Neuron (in vitro differentiated cells): ENCODE results near the gene PAEP.
"Not testable (repeated sequence)": the region's sequence is repeated elsewhere in the genome, so short reads cannot be mapped to it uniquely, and the experiment has no call there.

ENCODE experiments used
- H2AFZ ChIP-seq: one replicate; pipeline ENCODE4 v1.6.1; 2013; ENCODE audit warnings: low read depth, mild to moderate bottlenecking, inconsistent platforms, low read length, moderate library complexity
- H3K27me3 ChIP-seq: one replicate; pipeline ENCODE4 v1.6.1; 2013; ENCODE audit warnings: low read length; ENCODE audit not compliant: insufficient read depth
- H3K36me3 ChIP-seq: one replicate; pipeline ENCODE4 v1.6.1; 2013; ENCODE audit warnings: low read length; ENCODE audit not compliant: insufficient read depth
- H3K4me1 ChIP-seq: one replicate; pipeline ENCODE4 v1.6.1; 2013; ENCODE audit warnings: low read length; ENCODE audit not compliant: insufficient read depth
- H3K4me3 ChIP-seq: 2 replicates; pipeline ENCODE4 v1.5.1; 2013; ENCODE audit warnings: mild to moderate bottlenecking, low read length, moderate library complexity
- H3K9me3 ChIP-seq: one replicate; pipeline ENCODE4 v1.6.1; 2013; ENCODE audit warnings: low read length

PAEP gene

GRCh38 chr9:135521608-135522095, 39.9 kb upstream of the PAEP start:
- no peaks in the 10 kb centered on the region for H3K4me1 ChIP-seq
- no peaks in the 10 kb centered on the region for H3K36me3 ChIP-seq
- H3K27me3 ChIP-seq, result peaks cover 3% of the 10 kb centered on the region
- H2AFZ ChIP-seq, result no peak overlapping the region
- H3K9me3 ChIP-seq, result peaks cover 2% of the 10 kb centered on the region
- H3K4me3 ChIP-seq, result no peak overlapping the region

GRCh38 chr9:135522137-135522877, 39.2 kb upstream of the PAEP start:
- Histone ChIP-seq H3K4me1 (no peaks in the 10 kb centered on the region), H3K9me3 (peaks cover 2% of the 10 kb centered on the region), H2AFZ (no peak overlapping the region), H3K27me3 (peaks cover 3% of the 10 kb centered on the region), H3K4me3 (no peak overlapping the region), H3K36me3 (no peaks in the 10 kb centered on the region)

DNA sequence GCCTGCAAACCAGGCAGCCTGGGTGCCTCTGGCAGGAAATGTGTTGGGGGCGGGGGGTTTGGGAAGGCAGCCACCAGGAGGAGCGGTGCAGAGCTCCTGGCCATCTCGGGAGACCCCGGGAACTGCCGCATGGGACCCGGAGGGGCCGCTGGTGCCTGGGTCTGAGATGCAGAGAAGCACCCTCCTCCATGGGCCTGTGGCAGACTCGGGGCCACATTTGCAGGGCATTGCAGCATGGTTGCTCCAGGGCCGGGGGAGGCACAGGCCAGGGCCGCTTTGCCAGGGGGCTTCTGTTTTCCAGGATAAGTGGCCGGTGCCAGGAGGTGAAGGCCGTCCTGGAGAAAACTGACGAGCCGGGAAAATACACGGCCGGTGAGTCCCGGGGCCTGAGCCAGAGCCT, 38.6 kb upstream of the PAEP start:
- H2AFZ ChIP-seq, result no peak overlapping the region
- H3K4me1 ChIP-seq, result no peaks in the 10 kb centered on the region
- no peak overlapping the region for H3K4me3 ChIP-seq
- no peaks in the 10 kb centered on the region for H3K36me3 ChIP-seq
- peaks cover 2% of the 10 kb centered on the region for H3K9me3 ChIP-seq
- peaks cover 3% of the 10 kb centered on the region for H3K27me3 ChIP-seq

- Histone ChIP-seq H3K36me3 (no peaks in the 10 kb centered on the region), H2AFZ (no peak overlapping the region), H3K27me3 (peaks cover 3% of the 10 kb centered on the region), H3K9me3 (peaks cover 2% of the 10 kb centered on the region), H3K4me1 (no peaks in the 10 kb centered on the region), H3K4me3 (no peak overlapping the region)
These were observed 37.9 kb upstream of the PAEP start for GRCh38 chr9:135523521-135524129.

GRCh38 chr9:135524130-135524861, 37.3 kb upstream of the PAEP start:
- no peak overlapping the region for H3K4me3 ChIP-seq
- H3K36me3 ChIP-seq, result no peaks in the 10 kb centered on the region
- H3K27me3 ChIP-seq, result peaks cover 3% of the 10 kb centered on the region
- H3K4me1 ChIP-seq, result no peaks in the 10 kb centered on the region
- peaks cover 2% of the 10 kb centered on the region for H3K9me3 ChIP-seq
- no peak overlapping the region for H2AFZ ChIP-seq

GRCh38 chr9:135525241-135526088, 36.1 kb upstream of the PAEP start:
- H3K36me3 ChIP-seq, result no peaks in the 10 kb centered on the region
- H3K9me3 ChIP-seq, result no peaks in the 10 kb centered on the region
- H3K4me1 ChIP-seq, result no peaks in the 10 kb centered on the region
- no peak overlapping the region for H3K4me3 ChIP-seq
- no peak overlapping the region for H2AFZ ChIP-seq
- H3K27me3 ChIP-seq, result peaks cover 3% of the 10 kb centered on the region

DNA sequence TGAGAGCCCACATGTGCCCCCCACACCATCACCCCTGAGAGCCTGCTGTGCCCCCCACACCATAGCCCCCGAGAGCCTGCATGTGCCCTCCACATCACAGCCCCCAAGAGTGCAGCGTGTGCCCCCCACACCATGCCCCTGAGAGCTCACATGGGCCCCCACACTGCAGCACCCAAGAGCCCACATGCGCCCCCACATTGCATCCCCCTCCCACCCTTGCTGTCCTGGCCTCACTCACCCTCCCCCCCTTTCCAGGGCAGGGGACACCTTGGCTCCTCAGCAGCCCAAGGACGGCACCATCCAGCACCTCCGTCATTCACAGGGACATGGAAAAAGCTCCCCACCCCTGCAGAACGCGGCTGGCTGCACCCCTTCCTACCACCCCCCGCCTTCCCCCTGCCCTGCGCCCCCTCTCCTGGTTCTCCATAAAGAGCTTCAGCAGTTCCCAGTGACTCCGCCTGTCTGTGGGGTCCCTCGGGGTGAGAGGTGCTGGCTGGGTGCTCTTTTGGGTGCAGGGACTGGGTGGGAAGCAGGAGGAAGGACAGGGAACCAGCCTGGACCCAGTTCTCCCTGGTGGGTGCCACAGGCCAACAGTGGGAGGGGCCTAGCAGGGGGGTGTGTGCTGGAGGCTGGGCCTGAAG, 35.3 kb upstream of the PAEP start:
- Histone ChIP-seq H3K36me3 (no peaks in the 10 kb centered on the region), H3K27me3 (peaks cover under 1% of the 10 kb centered on the region), H3K9me3 (no peaks in the 10 kb centered on the region), H2AFZ (no peak overlapping the region), H3K4me1 (no peaks in the 10 kb centered on the region), H3K4me3 (no peak overlapping the region)

- Histone ChIP-seq H2AFZ (no peak overlapping the region), H3K4me1 (no peaks in the 10 kb centered on the region), H3K36me3 (no peaks in the 10 kb centered on the region), H3K9me3 (no peaks in the 10 kb centered on the region), H3K27me3 (no peaks in the 10 kb centered on the region), H3K4me3 (no peak overlapping the region)
These were observed 34.6 kb upstream of the PAEP start for GRCh38 chr9:135526730-135527571.

- H3K4me3 ChIP-seq, H2AFZ ChIP-seq, H3K9me3 ChIP-seq, H3K36me3 ChIP-seq, H3K4me1 ChIP-seq, H3K27me3 ChIP-seq: not testable (repeated sequence)
These were observed 32.6 kb upstream of the PAEP start for GRCh38 chr9:135528842-135529435.

DNA sequence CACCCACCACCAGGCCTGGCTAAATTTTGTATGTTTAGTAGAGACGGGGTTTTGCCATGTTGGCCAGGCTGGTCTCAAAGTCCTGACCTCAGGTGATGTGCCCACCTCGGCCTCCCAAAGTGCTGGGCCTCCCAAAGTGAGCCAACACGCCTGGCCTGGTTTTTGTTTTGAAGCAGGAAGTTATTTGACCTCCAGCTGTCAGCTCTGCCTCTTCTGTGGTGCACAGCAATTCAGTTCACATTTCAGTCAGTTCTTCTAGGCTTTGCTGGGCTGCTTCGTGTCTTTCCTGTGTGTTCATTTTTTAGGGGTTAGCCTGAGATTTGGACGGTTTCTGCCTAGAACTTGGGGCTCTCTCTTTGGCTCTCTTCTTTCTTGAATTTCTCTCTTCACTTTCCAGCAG, 31.4 kb upstream of the PAEP start:
- no peaks in the 10 kb centered on the region for H3K4me1 ChIP-seq
- no peaks in the 10 kb centered on the region for H3K36me3 ChIP-seq
- no peaks in the 10 kb centered on the region for H3K9me3 ChIP-seq
- no peak overlapping the region for H2AFZ ChIP-seq
- no peak overlapping the region for H3K4me3 ChIP-seq
- peaks cover 14% of the 10 kb centered on the region for H3K27me3 ChIP-seq

DNA sequence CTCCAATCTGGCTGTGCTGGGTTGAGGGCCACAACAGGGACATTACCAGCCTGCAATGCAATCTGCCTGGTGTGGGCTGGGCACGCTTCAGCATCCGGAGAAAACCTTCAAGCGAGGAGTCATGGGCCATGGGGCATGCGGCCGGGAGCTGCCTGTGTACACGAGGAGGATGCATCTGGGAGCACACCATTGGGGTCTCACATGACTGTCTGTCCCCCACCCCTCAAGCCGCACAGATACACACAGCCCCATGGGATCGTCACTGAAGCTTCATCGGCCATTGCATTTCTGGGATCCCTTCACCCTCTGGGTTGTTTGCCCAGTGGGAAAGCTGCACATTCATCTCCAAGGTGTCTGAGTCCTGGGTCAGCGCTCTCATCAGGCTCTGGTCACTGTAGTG, 30.5 kb upstream of the PAEP start:
- H3K4me1 ChIP-seq, result no peaks in the 10 kb centered on the region
- peaks cover 14% of the 10 kb centered on the region for H3K27me3 ChIP-seq
- H3K36me3 ChIP-seq, result no peaks in the 10 kb centered on the region

More for the DNA sequence above, 30.5 kb upstream of the PAEP start:
- no peak overlapping the region for H2AFZ ChIP-seq
- no peaks in the 10 kb centered on the region for H3K9me3 ChIP-seq
- H3K4me3 ChIP-seq, result no peak overlapping the region
